ENCODE measurements around the gene KIF26B. TPM values are rescaled to one million over a fixed set of nuclear protein-coding genes. Genes with fewer than 3 reads are reported as not detected.
"Not testable (repeated sequence)": the region's sequence is repeated elsewhere in the genome, so short reads cannot be mapped to it uniquely, and the experiment has no call there.

The KIF26B gene
- total and polyA plus RNA-seq, 5 donors: 0.11 to 0.41 (median 0.29) TPM

- Histone ChIP-seq H3K9me3 (ENCODE audit: control insufficient read depth, low read length) (no peaks in the 10 kb centered on the region), H3K4me1 (ENCODE audit: control insufficient read depth, insufficient read depth, low read length) (no peaks in the 10 kb centered on the region), H3K27ac (ENCODE audit: low read length) (no peak overlapping the region), H3K4me3 (ENCODE audit: low read length) (no peak overlapping the region), H3K27me3 (ENCODE audit: control insufficient read depth, insufficient read depth) (no peaks in the 10 kb centered on the region)
- ATAC-seq (no peak), DNase-seq (no peak)
- 83% methylated on average over 3 of the region's 3 CpGs for WGBS
- intact Hi-C loops (cut with DNase I): no loop called here
Measured at GRCh38 chr1:245397771-245398170, 243.0 kb downstream of the KIF26B start.

GRCh38 chr1:245398180-245398579 is 243.4 kb downstream of the KIF26B start:
- WGBS: 78% methylated on average over 5 of the region's 5 CpGs
- ATAC-seq (no peak), DNase-seq (no peak)
- intact Hi-C loops (cut with DNase I): no loop called here
- Histone ChIP-seq H3K9me3 (ENCODE audit: control insufficient read depth, low read length) (no peaks in the 10 kb centered on the region), H3K4me1 (ENCODE audit: control insufficient read depth, insufficient read depth, low read length) (no peaks in the 10 kb centered on the region), H3K4me3 (ENCODE audit: low read length) (no peak overlapping the region), H3K27me3 (ENCODE audit: control insufficient read depth, insufficient read depth) (no peaks in the 10 kb centered on the region), H3K27ac (ENCODE audit: low read length) (no peak overlapping the region)

GRCh38 chr1:245401881-245402587 is 247.2 kb downstream of the KIF26B start:
- H3K4me3 ChIP-seq (ENCODE audit: low read length): no peak overlapping the region
- no peaks in the 10 kb centered on the region for H3K27me3 ChIP-seq (ENCODE audit: control insufficient read depth, insufficient read depth)
- DNase-seq (no peak), ATAC-seq (peak in 1 of 2 donors; percentile 51)
- 71% methylated on average over 7 of the region's 7 CpGs for WGBS
- intact Hi-C loops (cut with DNase I): no loop called here
- no peaks in the 10 kb centered on the region for H3K9me3 ChIP-seq (ENCODE audit: control insufficient read depth, low read length)
- no peaks in the 10 kb centered on the region for H3K4me1 ChIP-seq (ENCODE audit: control insufficient read depth, insufficient read depth, low read length)
- no peak overlapping the region for H3K27ac ChIP-seq (ENCODE audit: low read length)

GRCh38 chr1:245402998-245403397 is 248.2 kb downstream of the KIF26B start:
- H3K4me1 ChIP-seq (ENCODE audit: control insufficient read depth, insufficient read depth, low read length); intact Hi-C loops (cut with DNase I); ATAC-seq; H3K9me3 ChIP-seq (ENCODE audit: control insufficient read depth, low read length); DNase-seq; H3K27ac ChIP-seq (ENCODE audit: low read length); H3K27me3 ChIP-seq (ENCODE audit: control insufficient read depth, insufficient read depth); H3K4me3 ChIP-seq (ENCODE audit: low read length): not testable (repeated sequence)
- WGBS: 96% methylated on average over 4 of the region's 4 CpGs

- WGBS: 75% methylated on average over 1 of the region's 1 CpG
- intact Hi-C loops (cut with DNase I): no loop called here
Measured at GRCh38 chr1:245404527-245404926, 249.7 kb downstream of the KIF26B start.

GRCh38 chr1:245404952-245405351 is 250.2 kb downstream of the KIF26B start:
- no peaks in the 10 kb centered on the region for H3K4me1 ChIP-seq (ENCODE audit: control insufficient read depth, insufficient read depth, low read length)
- WGBS: 88% methylated on average over 4 of the region's 4 CpGs
- no peaks in the 10 kb centered on the region for H3K27me3 ChIP-seq (ENCODE audit: control insufficient read depth, insufficient read depth)
- ATAC-seq (no peak), DNase-seq (no peak)
- no peak overlapping the region for H3K27ac ChIP-seq (ENCODE audit: low read length)
- H3K4me3 ChIP-seq (ENCODE audit: low read length): no peak overlapping the region
- H3K9me3 ChIP-seq (ENCODE audit: control insufficient read depth, low read length): no peaks in the 10 kb centered on the region
- intact Hi-C loops (cut with DNase I): no loop called here

More at GRCh38 chr1:245404527-245404926, 249.7 kb downstream of the KIF26B start:
- ATAC-seq (no peak), DNase-seq (no peak)
- Histone ChIP-seq H3K27me3 (ENCODE audit: control insufficient read depth, insufficient read depth) (no peaks in the 10 kb centered on the region), H3K4me3 (ENCODE audit: low read length) (no peak overlapping the region), H3K4me1 (ENCODE audit: control insufficient read depth, insufficient read depth, low read length) (no peaks in the 10 kb centered on the region), H3K9me3 (ENCODE audit: control insufficient read depth, low read length) (no peaks in the 10 kb centered on the region), H3K27ac (ENCODE audit: low read length) (no peak overlapping the region)

GRCh38 chr1:245406426-245406825 is 251.6 kb downstream of the KIF26B start:
- no peaks in the 10 kb centered on the region for H3K4me1 ChIP-seq (ENCODE audit: control insufficient read depth, insufficient read depth, low read length)
- intact Hi-C loops (cut with DNase I): no loop called here
- ATAC-seq (no peak), DNase-seq (no peak)
- H3K4me3 ChIP-seq (ENCODE audit: low read length): no peak overlapping the region
- 94% methylated on average over 2 of the region's 2 CpGs for WGBS
- no peaks in the 10 kb centered on the region for H3K9me3 ChIP-seq (ENCODE audit: control insufficient read depth, low read length)
- H3K27me3 ChIP-seq (ENCODE audit: control insufficient read depth, insufficient read depth): no peaks in the 10 kb centered on the region
- H3K27ac ChIP-seq (ENCODE audit: low read length): no peak overlapping the region

GRCh38 chr1:245407983-245408382 is 253.2 kb downstream of the KIF26B start:
- Histone ChIP-seq H3K4me3 (ENCODE audit: low read length) (no peak overlapping the region), H3K27ac (ENCODE audit: low read length) (no peak overlapping the region), H3K9me3 (ENCODE audit: control insufficient read depth, low read length) (no peaks in the 10 kb centered on the region), H3K27me3 (ENCODE audit: control insufficient read depth, insufficient read depth) (no peaks in the 10 kb centered on the region), H3K4me1 (ENCODE audit: control insufficient read depth, insufficient read depth, low read length) (no peaks in the 10 kb centered on the region)
- 97% methylated on average over 2 of the region's 2 CpGs for WGBS
- intact Hi-C loops (cut with DNase I): no loop called here
- ATAC-seq: no peak
- no peak for DNase-seq

GRCh38 chr1:245409341-245410195 is 254.8 kb downstream of the KIF26B start:
- DNase-seq (no peak), ATAC-seq (no peak)
- 73% methylated on average over 9 of the region's 9 CpGs for WGBS
- H3K4me1 ChIP-seq (ENCODE audit: control insufficient read depth, insufficient read depth, low read length): no peaks in the 10 kb centered on the region
- intact Hi-C loops (cut with DNase I): no loop called here
- no peaks in the 10 kb centered on the region for H3K27me3 ChIP-seq (ENCODE audit: control insufficient read depth, insufficient read depth)
- no peaks in the 10 kb centered on the region for H3K9me3 ChIP-seq (ENCODE audit: control insufficient read depth, low read length)
- no peak overlapping the region for H3K27ac ChIP-seq (ENCODE audit: low read length)
- no peak overlapping the region for H3K4me3 ChIP-seq (ENCODE audit: low read length)

GRCh38 chr1:245411245-245412036 is 256.7 kb downstream of the KIF26B start:
- Histone ChIP-seq H3K27me3 (ENCODE audit: control insufficient read depth, insufficient read depth) (no peaks in the 10 kb centered on the region), H3K4me3 (ENCODE audit: low read length) (no peak overlapping the region), H3K4me1 (ENCODE audit: control insufficient read depth, insufficient read depth, low read length) (no peaks in the 10 kb centered on the region), H3K27ac (ENCODE audit: low read length) (no peak overlapping the region), H3K9me3 (ENCODE audit: control insufficient read depth, low read length) (no peaks in the 10 kb centered on the region)
- ATAC-seq (no peak), DNase-seq (no peak)
- WGBS: 85% methylated on average over 14 of the region's 14 CpGs
- intact Hi-C loops (cut with DNase I): no loop called here

- Histone ChIP-seq H3K27me3 (ENCODE audit: control insufficient read depth, insufficient read depth) (no peaks in the 10 kb centered on the region), H3K9me3 (ENCODE audit: control insufficient read depth, low read length) (no peaks in the 10 kb centered on the region), H3K4me1 (ENCODE audit: control insufficient read depth, insufficient read depth, low read length) (no peaks in the 10 kb centered on the region), H3K4me3 (ENCODE audit: low read length) (no peak overlapping the region), H3K27ac (ENCODE audit: low read length) (no peak overlapping the region)
- no peak for DNase-seq
- WGBS: 63% methylated on average over 5 of the region's 5 CpGs
- no peak for ATAC-seq
- intact Hi-C loops (cut with DNase I): no loop called here
Measured at GRCh38 chr1:245412306-245412705, 257.5 kb downstream of the KIF26B start.
